Left lung (tissue), 10 donors: ENCODE measurements around the gene SIRT2. TPM values are rescaled to one million over a fixed set of nuclear protein-coding genes. Genes with fewer than 3 reads are reported as not detected.

Experiments used
- ATAC-seq: fragments of 200-7000 bp; cut with Tn5 transposase; one replicate; pipeline ENCODE4 v1.9.1; 2020; ENCODE audit warnings: moderate library complexity
- DNase-seq, 4 donors: peaks; one replicate each; pipeline ENCODE4 v3.0.0-alpha.2; 2013 to 2020
- H3K27ac ChIP-seq, 2 donors: fragments of 200-600 bp; sonication (generic) in 1 of 2; one replicate each; pipeline versions ENCODE4 v1.5.0 to v1.8.0; 2020 to 2021
- H3K27me3 ChIP-seq, 2 donors: fragments of 200-600 bp; sonication (generic) in 1 of 2; one replicate each; pipeline versions ENCODE4 v1.5.0 to v1.8.0; 2020 to 2021
- H3K36me3 ChIP-seq, 2 donors: fragments of 200-600 bp; sonication (generic) in 1 of 2; one replicate each; pipeline versions ENCODE4 v1.5.0 to v1.8.0; 2020 to 2021
- H3K4me1 ChIP-seq, 2 donors: fragments of 200-600 bp; one replicate each; pipeline ENCODE4 v1.8.0; 2021
- H3K4me3 ChIP-seq, 2 donors: fragments of 200-600 bp; sonication (generic) in 1 of 2; one replicate each; pipeline versions ENCODE4 v1.5.0 to v1.8.0; 2020 to 2021; ENCODE audit warnings: mild to moderate bottlenecking in 1 of 2
- H3K9me3 ChIP-seq, 2 donors: fragments of 200-600 bp; sonication (generic) in 1 of 2; one replicate each; pipeline versions ENCODE4 v1.5.0 to v1.8.0; 2020 to 2021
- CTCF ChIP-seq, 2 donors: fragments of 200-600 bp; sonication (generic) in 1 of 2; IDR thresholded peaks; one replicate each; pipeline versions ENCODE4 v1.5.0 to v1.8.0; 2021; ENCODE audit warnings: antibody characterized with exemption in 2 of 2
- intact Hi-C, 2 donors: fragments of 100-400 bp; cut with DNase I; formaldehyde crosslinking; loops; one replicate each; pipeline versions ENCODE4 v1.11.2 to v1.14.2; 2022
- polyA plus RNA-seq, 6 donors: library from polyadenylated mRNA; unstranded; fragments of 120-200 nt; gene quantifications; one replicate each; pipeline ENCODE4 v1.2.1, GENCODE V29; 2013; ENCODE audit not compliant: insufficient read length in 6 of 6
- total RNA-seq, 2 donors: library from RNA; stranded (reverse); fragmentation: NEBNext Ultra II Directional; extraction: Animal tissue kit (Norgen Biotek cat#: 25700); gene quantifications; one replicate each; pipeline ENCODE4 v1.2.1, GENCODE V29; 2021
- donor health status: DM: no; HTN: yes; CAD: no.
- donor health status: DM: no; HTN: no; CAD: no.

Gene SIRT2
- total and polyA plus RNA-seq, 8 donors, result 49.2 to 56.1 (median 52.6) TPM

- no peak for TF ChIP-seq CTCF (IDR thresholded peaks at IDR 0.05)
- H3K4me3 ChIP-seq, result peak overlapping the region; percentile 85
- H3K27me3 ChIP-seq, result no peaks in the 10 kb centered on the region
- H3K27ac ChIP-seq, result peak overlapping the region; percentile 100
- intact Hi-C loops, result no loop called here
- no peaks in the 10 kb centered on the region for H3K9me3 ChIP-seq
- DNase-seq (peak in 1 of 4 donors; percentile 21), ATAC-seq (no peak)
- H3K36me3 ChIP-seq, result peaks cover 19 to 44% of the 10 kb centered on the region in 2 donors
- peaks cover 20 to 58% of the 10 kb centered on the region in 2 donors for H3K4me1 ChIP-seq
Measured at GRCh38 chr19:38848299-38849146, 50.9 kb downstream of the SIRT2 start.

GRCh38 chr19:38846097-38846496 is 53.3 kb downstream of the SIRT2 start:
- no peak overlapping the region for H3K4me3 ChIP-seq
- no peak for TF ChIP-seq CTCF (IDR thresholded peaks at IDR 0.05)
- H3K27me3 ChIP-seq, result no peaks in the 10 kb centered on the region
- intact Hi-C loops, result no loop called here
- peaks cover 19 to 68% of the 10 kb centered on the region in 2 donors for H3K36me3 ChIP-seq
- no peak overlapping the region for H3K27ac ChIP-seq
- DNase-seq (no peak), ATAC-seq (no peak)
- H3K4me1 ChIP-seq, result peaks cover 20 to 44% of the 10 kb centered on the region in 2 donors
- no peaks in the 10 kb centered on the region for H3K9me3 ChIP-seq

- no peak for ATAC-seq
- no peak overlapping the region for H3K4me3 ChIP-seq
- peaks cover 20 to 40% of the 10 kb centered on the region in 2 donors for H3K4me1 ChIP-seq
- H3K36me3 ChIP-seq, result peaks cover 19 to 74% of the 10 kb centered on the region in 2 donors
- H3K9me3 ChIP-seq, result no peaks in the 10 kb centered on the region
- intact Hi-C loops, result no loop called here
- TF ChIP-seq CTCF (IDR thresholded peaks at IDR 0.05), result no peak
- H3K27me3 ChIP-seq, result no peaks in the 10 kb centered on the region
- DNase-seq, result no peak
- no peak overlapping the region for H3K27ac ChIP-seq
Measured at GRCh38 chr19:38845374-38846024, 53.9 kb downstream of the SIRT2 start.

- ATAC-seq (no peak), DNase-seq (no peak)
- Histone ChIP-seq H3K4me3 (no peak overlapping the region), H3K36me3 (peaks cover 19 to 87% of the 10 kb centered on the region in 2 donors), H3K27ac (no peak overlapping the region), H3K4me1 (peaks cover 20 to 40% of the 10 kb centered on the region in 2 donors), H3K27me3 (no peaks in the 10 kb centered on the region), H3K9me3 (no peaks in the 10 kb centered on the region)
- intact Hi-C loops, result no loop called here
- no peak for TF ChIP-seq CTCF (IDR thresholded peaks at IDR 0.05)
Measured at GRCh38 chr19:38844093-38844686, 55.2 kb downstream of the SIRT2 start.
